ENCODE data around the gene RAD51B.
"Not testable (repeated sequence)": the region's sequence is repeated elsewhere in the genome, so short reads cannot be mapped to it uniquely, and the experiment has no call there.

Gene RAD51B

GRCh38 chr14:68020999-68021663 lies 201.6 kb downstream of the RAD51B start:
- Histone ChIP-seq H3K27me3 (ENCODE audit: insufficient read depth, poor library complexity, severe bottlenecking) (no peaks in the 10 kb centered on the region), H3K4me3 (ENCODE audit: severe bottlenecking) (no peak overlapping the region), H3K4me1 (ENCODE audit: insufficient read depth, poor library complexity, severe bottlenecking) (peaks cover 5% of the 10 kb centered on the region), H3K36me3 (ENCODE audit: low read depth) (no peaks in the 10 kb centered on the region), H3K27ac (ENCODE audit: poor library complexity, severe bottlenecking) (no peak overlapping the region), H3K9me3 (ENCODE audit: severe bottlenecking) (no peaks in the 10 kb centered on the region)
- DNase-seq (ENCODE audit: low spot score) (no peak), ATAC-seq (ENCODE audit: low read depth) (no peak)
- no peak for TF ChIP-seq CTCF (IDR thresholded peaks at IDR 0.05; ENCODE audit: poor library complexity, severe bottlenecking)

GRCh38 chr14:68027276-68027675 lies 207.7 kb downstream of the RAD51B start:
- peaks cover 11% of the 10 kb centered on the region for H3K4me1 ChIP-seq (ENCODE audit: insufficient read depth, poor library complexity, severe bottlenecking)
- ATAC-seq (ENCODE audit: low read depth) (peak; percentile 58; the same call in 2 of the 3 replicates), DNase-seq (ENCODE audit: low spot score) (no peak)
- no peak for TF ChIP-seq CTCF (IDR thresholded peaks at IDR 0.05; ENCODE audit: poor library complexity, severe bottlenecking)
- H3K36me3 ChIP-seq (ENCODE audit: low read depth), result no peaks in the 10 kb centered on the region
- H3K27ac ChIP-seq (ENCODE audit: poor library complexity, severe bottlenecking), result peak overlapping the region; percentile 1
- H3K4me3 ChIP-seq (ENCODE audit: severe bottlenecking), result no peak overlapping the region
- no peaks in the 10 kb centered on the region for H3K9me3 ChIP-seq (ENCODE audit: severe bottlenecking)
- H3K27me3 ChIP-seq (ENCODE audit: insufficient read depth, poor library complexity, severe bottlenecking), result no peaks in the 10 kb centered on the region

DNA sequence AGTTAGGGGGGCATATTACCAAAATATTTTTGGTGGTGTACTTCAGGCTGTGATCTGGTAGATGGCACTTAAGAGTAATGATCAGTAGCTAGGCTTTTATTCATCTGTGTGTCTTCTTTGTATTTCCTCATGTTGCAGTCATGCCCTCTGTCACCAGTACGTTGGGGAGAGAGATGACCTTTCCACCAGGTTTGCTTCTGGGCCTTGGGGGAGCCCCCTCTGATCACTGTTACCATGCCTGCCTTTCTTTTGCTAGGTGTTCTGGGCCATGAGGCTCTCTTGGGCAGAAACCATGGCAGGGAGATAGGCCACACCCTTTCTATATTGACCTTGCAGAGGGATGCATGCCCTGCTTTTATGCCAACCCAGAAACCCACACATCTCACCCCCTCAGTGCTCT lies 208.5 kb downstream of the RAD51B start:
- no peak for TF ChIP-seq CTCF (IDR thresholded peaks at IDR 0.05; ENCODE audit: poor library complexity, severe bottlenecking)

GRCh38 chr14:68031011-68031410 lies 211.4 kb downstream of the RAD51B start:
- not testable (repeated sequence) for H3K27ac ChIP-seq (ENCODE audit: poor library complexity, severe bottlenecking); ATAC-seq (ENCODE audit: low read depth); H3K4me3 ChIP-seq (ENCODE audit: severe bottlenecking); H3K36me3 ChIP-seq (ENCODE audit: low read depth); H3K27me3 ChIP-seq (ENCODE audit: insufficient read depth, poor library complexity, severe bottlenecking); DNase-seq (ENCODE audit: low spot score); H3K9me3 ChIP-seq (ENCODE audit: severe bottlenecking)
- peaks cover 11% of the 10 kb centered on the region for H3K4me1 ChIP-seq (ENCODE audit: insufficient read depth, poor library complexity, severe bottlenecking)

More for the DNA sequence above, 208.5 kb downstream of the RAD51B start:
- Histone ChIP-seq H3K4me1 (ENCODE audit: insufficient read depth, poor library complexity, severe bottlenecking) (peaks cover 11% of the 10 kb centered on the region), H3K36me3 (ENCODE audit: low read depth) (no peaks in the 10 kb centered on the region), H3K9me3 (ENCODE audit: severe bottlenecking) (no peaks in the 10 kb centered on the region), H3K27ac (ENCODE audit: poor library complexity, severe bottlenecking) (no peak overlapping the region), H3K27me3 (ENCODE audit: insufficient read depth, poor library complexity, severe bottlenecking) (no peaks in the 10 kb centered on the region), H3K4me3 (ENCODE audit: severe bottlenecking) (no peak overlapping the region)
- ATAC-seq (ENCODE audit: low read depth) (no peak), DNase-seq (ENCODE audit: low spot score) (no peak)

- no peaks in the 10 kb centered on the region for H3K27me3 ChIP-seq (ENCODE audit: insufficient read depth, poor library complexity, severe bottlenecking)
- no peak overlapping the region for H3K4me3 ChIP-seq (ENCODE audit: severe bottlenecking)
- H3K27ac ChIP-seq (ENCODE audit: poor library complexity, severe bottlenecking), result no peak overlapping the region
- H3K9me3 ChIP-seq (ENCODE audit: severe bottlenecking), result no peaks in the 10 kb centered on the region
- TF ChIP-seq CTCF (IDR thresholded peaks at IDR 0.05; ENCODE audit: poor library complexity, severe bottlenecking), result no peak
- no peaks in the 10 kb centered on the region for H3K36me3 ChIP-seq (ENCODE audit: low read depth)
- no peak for ATAC-seq (ENCODE audit: low read depth)
- DNase-seq (ENCODE audit: low spot score), result no peak
- H3K4me1 ChIP-seq (ENCODE audit: insufficient read depth, poor library complexity, severe bottlenecking), result peaks cover 5% of the 10 kb centered on the region
Observed at GRCh38 chr14:68032154-68032553, 212.6 kb downstream of the RAD51B start.

Data from RWPE2 (cell line).